GM12873 (cell line): Measurements from ENCODE around the gene B4GALT2.

Experiments
- TF ChIP-seq, protein P1 (sequence below): IDR thresholded peaks from 2 replicates; pipeline ENCODE4 v1.5.1; 2012; ENCODE audit warnings: low read depth, mild to moderate bottlenecking, moderate library complexity, low read length, control low read depth; ENCODE audit not compliant: insufficient read depth; ENCODE audit errors: missing control alignments

Gene B4GALT2

DNA sequence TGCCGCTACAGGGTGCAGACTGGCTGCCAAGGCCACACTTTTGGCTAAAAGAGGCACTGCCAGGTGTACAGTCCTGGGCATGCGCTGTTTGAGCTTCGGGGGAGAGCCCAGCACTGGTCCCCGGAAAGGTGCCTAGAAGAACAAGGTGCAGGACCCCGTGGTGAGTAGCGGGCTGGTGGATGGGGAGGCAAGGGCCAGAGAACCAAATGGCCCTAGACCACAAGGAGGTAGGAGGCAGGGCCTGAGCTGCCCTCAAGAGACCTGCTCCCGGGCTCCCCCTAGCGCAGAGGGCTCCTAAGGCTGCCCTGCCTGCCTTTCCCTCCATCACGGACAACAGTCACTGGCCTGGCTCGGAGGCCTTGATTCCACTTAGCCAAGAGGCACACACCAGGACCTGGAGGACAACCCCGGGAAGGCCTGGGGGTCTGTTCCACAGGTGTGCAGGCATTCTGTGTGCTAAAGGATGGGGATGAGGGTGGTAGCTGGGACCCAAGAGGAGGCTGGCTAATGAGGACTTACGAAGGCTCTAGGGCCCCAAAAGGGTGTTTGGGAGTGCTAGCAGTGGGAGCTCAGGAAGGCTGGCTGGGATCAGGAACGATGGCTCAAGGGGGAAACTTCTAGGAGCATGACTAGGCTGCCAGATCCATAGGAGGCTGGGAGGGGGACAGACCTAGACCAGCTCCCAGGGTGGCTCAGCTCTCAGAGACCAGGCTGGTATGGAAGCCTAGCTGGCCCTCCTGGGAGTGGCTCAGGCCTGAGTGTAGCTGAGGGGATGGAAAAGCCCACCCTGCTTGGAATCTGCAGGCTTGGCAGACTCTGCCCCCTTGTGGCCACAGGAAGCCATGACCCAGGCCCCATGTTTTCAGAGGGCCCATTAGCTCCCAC is 44.7 kb upstream of the B4GALT2 start:
- TF ChIP-seq, protein P1, sequence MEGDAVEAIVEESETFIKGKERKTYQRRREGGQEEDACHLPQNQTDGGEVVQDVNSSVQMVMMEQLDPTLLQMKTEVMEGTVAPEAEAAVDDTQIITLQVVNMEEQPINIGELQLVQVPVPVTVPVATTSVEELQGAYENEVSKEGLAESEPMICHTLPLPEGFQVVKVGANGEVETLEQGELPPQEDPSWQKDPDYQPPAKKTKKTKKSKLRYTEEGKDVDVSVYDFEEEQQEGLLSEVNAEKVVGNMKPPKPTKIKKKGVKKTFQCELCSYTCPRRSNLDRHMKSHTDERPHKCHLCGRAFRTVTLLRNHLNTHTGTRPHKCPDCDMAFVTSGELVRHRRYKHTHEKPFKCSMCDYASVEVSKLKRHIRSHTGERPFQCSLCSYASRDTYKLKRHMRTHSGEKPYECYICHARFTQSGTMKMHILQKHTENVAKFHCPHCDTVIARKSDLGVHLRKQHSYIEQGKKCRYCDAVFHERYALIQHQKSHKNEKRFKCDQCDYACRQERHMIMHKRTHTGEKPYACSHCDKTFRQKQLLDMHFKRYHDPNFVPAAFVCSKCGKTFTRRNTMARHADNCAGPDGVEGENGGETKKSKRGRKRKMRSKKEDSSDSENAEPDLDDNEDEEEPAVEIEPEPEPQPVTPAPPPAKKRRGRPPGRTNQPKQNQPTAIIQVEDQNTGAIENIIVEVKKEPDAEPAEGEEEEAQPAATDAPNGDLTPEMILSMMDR, result peak; percentile 96

DNA sequence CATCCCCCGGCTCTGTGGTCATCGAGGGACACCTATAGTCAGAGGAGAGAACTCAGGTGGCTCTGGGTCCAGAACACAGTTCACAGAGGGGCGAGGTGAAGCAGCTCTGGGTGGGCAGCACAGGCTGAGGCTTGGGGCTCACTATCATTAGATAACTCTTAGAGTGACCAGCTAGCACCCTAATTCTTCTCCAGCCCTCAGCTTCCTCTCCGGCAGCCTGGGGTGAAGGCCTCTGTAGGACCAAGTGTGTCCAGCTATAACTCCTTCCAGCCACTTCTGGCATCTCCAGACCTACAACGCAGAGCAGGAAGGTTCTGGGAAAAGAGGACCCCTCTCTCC is 44.1 kb upstream of the B4GALT2 start:
- TF ChIP-seq, protein P1, result no peak

DNA sequence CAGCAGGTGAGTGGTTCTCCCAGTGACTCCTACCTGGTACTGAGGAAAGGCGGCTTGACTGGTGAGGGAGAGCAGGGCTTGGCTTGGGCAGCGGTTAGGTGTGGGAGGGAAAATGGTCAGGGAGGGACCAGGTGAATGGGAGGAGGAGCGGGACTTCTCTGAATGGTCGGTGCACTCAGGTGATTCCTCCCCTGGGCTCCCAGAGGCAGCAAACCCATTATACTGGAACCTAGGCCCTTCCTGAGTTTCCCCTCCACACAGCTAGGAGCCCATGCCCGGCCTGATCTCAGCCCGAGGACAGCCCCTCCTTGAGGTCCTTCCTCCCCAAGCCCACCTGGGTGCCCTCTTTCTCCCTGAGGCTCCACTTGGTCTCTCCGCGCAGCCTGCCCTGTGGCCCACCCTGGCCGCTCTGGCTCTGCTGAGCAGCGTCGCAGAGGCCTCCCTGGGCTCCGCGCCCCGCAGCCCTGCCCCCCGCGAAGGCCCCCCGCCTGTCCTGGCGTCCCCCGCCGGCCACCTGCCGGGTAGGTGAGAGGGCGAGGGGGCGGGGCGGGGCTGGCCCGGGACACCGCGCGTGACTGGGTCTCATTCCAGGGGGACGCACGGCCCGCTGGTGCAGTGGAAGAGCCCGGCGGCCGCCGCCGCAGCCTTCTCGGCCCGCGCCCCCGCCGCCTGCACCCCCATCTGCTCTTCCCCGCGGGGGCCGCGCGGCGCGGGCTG is 43.1 kb upstream of the B4GALT2 start:
- TF ChIP-seq, protein P1, result no peak

DNA sequence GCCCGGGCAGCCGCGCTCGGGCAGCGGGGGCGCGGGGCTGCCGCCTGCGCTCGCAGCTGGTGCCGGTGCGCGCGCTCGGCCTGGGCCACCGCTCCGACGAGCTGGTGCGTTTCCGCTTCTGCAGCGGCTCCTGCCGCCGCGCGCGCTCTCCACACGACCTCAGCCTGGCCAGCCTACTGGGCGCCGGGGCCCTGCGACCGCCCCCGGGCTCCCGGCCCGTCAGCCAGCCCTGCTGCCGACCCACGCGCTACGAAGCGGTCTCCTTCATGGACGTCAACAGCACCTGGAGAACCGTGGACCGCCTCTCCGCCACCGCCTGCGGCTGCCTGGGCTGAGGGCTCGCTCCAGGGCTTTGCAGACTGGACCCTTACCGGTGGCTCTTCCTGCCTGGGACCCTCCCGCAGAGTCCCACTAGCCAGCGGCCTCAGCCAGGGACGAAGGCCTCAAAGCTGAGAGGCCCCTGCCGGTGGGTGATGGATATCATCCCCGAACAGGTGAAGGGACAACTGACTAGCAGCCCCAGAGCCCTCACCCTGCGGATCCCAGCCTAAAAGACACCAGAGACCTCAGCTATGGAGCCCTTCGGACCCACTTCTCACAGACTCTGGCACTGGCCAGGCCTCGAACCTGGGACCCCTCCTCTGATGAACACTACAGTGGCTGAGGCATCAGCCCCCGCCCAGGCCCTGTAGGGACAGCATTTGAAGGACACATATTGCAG is 42.4 kb upstream of the B4GALT2 start:
- TF ChIP-seq, protein P1, result peak; percentile 10

DNA sequence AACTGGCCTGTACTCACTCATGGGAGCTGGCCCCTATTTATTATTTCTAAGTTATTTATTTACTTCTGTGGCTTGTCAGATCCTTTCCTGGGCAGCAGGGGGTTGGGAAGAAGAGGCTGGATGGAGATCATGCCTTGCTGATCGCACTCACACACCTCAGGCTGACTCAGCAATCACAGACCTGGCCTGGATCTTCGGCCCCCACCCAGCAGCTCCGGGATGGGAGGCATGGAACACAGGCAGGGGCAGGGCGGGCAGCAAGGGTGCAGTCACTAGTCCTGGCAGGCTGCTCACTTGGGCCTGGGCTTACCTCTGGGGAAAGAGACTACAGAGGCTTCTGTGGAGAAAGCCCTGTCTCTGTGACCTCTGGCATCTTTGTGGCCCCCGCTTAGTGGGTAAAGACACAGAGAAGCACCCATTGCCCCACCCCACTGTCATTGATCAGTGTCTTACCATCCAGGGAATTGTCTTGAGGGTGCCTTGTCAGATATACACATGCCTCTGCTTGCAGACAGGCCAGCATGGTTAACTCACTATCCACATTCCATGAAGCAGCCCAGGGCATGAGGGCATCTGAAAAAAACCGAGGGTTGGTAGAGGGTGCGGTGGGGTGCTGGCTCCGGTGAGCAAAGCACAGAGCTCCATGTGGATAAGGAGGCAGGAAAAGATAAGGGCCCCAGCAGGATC is 41.7 kb upstream of the B4GALT2 start:
- TF ChIP-seq, protein P1, result no peak

DNA sequence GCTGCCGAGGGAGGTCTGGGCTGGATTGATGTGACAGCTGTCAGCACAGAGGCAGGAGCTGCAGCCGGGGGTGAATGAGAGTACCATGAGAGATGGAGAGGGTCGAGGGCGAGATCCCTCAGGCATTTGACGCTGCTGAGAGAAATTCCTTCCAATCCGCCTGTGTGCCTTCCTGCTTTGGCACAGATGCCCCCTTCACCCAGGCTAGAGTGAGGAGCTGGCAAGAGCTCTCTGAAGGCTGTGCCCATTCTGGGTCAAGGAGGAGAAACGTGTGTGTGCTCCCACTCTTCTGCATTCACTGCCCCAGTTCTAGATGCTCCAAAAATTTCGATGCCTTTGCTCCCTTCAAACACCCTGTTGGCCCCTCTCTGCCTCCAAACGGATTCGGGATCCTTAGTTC is 40.6 kb upstream of the B4GALT2 start:
- TF ChIP-seq, protein P1, result no peak
